NCI-H146 (cell line): Measurements from ENCODE around the gene ATF4.

Experiments
- DNase-seq: peaks from one replicate; lab custom pipeline; 2025; lab: John Stamatoyannopoulos, UW

The ATF4 gene, protein sequence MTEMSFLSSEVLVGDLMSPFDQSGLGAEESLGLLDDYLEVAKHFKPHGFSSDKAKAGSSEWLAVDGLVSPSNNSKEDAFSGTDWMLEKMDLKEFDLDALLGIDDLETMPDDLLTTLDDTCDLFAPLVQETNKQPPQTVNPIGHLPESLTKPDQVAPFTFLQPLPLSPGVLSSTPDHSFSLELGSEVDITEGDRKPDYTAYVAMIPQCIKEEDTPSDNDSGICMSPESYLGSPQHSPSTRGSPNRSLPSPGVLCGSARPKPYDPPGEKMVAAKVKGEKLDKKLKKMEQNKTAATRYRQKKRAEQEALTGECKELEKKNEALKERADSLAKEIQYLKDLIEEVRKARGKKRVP

GRCh38 chr22:39520226-39521105, at the start of gene ATF4:
Gene ATF4 (plus strand): TSS chr22:39520562. CDS start chr22:39521446, 884 bp downstream.
- DNase-seq: peak; percentile 84

DNA sequence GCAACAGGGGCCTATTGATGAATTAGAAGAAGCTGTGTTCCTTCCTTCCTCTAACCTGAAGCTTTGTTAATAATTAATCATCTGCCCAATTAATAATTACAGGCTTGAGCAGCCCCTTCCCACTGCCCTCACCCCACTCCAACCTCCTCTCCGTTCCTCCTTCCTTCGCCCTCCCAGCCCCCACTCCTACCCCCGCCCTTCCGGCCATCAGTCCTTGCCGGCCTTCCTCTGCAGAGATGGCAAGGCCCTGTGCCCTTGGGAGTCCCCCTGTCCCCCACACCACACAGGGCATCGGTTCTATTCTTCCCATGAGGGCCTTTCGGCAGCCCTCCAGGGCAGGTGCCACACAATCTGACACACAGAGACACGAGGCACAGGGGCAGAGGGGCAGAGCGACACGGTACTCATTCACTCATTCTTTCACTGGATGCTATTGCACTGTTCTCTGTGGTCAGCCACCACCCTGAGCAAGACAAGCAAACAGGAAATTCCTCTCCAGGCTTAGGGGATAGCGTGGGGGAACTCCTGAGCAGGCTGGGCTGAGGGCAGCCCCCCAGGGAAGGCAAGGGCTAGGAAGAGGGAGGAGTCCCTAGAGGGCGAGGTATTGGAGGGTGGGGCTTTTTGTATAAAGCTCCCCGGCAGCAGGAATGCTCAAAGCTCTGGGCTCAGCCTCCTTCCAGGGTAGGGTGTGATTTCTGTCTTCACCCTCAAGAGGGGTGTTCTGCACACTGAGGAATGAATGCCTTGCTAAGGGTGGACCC, 48.8 kb upstream of the ATF4 start:
- no peak for DNase-seq

DNA sequence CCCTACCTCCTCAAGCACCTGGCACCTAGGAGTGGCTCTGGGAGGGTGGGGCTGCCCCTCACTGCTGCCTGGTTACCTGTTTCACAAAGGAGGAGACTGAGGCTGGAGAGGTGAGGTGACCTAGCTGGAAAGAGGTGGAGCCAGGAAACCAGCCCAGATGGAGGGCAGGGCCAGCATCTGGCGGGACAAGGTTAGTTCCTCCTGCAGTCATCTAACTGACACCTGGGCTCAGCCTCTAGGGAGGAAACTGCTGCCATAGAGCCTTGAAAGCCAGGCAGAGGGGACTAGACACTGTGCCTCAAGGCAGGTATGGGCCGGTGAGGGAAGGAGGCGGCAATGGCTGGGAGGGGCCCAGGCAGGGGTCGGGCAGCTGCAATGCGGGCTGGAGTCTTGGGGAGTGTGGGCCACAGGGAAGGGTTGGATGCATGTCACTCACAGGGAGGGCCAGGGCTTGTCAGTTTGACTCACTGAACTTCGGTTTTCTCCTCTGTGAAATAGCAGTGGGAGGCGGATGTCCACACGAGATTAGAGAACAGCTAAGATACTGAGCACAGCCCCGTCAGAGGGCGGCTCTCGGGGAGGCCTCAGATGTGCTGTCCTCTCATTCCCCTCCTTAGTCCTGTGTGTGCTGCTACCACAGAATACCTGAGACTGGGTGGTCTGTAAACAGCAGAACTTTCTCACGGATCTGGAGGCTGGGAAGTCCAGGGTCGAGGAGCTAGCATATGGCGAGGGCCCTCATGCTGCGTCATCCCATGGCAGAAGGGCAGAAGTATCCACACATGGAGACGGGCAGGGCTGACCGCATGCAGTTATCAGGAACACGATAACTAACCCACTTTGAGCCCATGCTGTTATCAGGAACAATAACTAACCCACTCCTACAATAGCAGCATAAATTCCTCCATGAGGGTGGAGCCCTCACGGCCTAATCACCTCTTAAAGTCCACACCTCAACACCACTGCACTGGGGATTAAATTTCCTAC, 47.5 kb upstream of the ATF4 start:
- no peak for DNase-seq

- DNase-seq: no peak
These were observed 46.5 kb upstream of the ATF4 start for GRCh38 chr22:39473851-39474250.

DNA sequence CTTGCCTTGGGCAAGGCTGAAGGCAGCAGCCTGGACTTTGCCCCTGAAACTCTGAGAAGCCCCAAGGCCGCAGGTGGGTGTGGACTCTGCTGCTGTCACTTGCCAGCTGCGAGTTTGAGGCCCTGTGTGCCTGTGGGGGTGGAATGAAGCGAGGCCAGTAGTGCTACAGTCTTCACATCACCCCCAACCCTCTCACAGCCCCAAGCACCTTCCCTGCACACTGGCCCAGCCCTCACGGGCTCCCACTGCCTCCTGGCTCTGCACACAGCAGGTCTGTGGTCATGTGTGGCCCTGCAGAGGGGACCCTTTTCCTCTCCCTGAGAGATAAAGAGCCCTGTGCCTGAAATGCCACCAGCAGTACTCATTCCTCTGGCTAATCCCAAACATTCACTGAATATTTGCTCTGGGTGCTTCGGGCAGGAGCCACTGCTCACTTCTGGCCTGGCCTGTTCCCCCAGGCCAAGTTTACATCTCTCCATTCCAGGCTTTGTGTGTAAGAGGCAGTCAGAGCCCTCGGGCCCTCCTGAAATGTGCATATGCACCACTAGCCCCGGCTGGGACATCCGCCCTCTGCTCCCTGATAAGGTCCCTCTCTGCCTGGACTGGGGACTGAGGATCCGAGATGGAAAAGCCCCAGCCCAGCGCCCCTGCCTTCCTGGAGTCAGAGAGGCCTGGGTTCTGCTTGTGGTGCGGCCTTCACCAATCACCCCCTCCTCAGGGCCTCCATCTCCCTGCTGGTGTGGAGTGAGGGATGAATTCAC, 45.8 kb upstream of the ATF4 start:
- no peak for DNase-seq

DNA sequence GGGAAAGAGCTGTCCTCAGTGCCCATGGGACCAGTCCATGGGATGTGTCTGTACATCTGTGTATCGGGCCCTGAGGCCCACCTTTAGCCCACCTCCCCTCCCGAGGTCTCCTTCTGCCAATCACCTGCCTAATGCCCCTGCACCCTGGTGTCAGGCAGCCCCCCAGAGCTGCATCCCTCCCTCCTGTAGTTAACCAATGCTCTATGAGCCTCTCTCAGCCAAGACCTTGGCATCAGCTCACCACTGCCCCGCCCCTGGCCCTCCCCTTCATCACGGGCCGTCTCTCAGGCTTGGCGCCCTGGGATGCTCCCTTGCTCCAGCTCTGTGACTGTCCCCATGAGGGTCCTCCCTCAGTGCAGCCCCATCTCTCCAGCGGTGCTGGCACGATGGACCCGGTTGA, 45.0 kb upstream of the ATF4 start:
- DNase-seq: no peak

DNA sequence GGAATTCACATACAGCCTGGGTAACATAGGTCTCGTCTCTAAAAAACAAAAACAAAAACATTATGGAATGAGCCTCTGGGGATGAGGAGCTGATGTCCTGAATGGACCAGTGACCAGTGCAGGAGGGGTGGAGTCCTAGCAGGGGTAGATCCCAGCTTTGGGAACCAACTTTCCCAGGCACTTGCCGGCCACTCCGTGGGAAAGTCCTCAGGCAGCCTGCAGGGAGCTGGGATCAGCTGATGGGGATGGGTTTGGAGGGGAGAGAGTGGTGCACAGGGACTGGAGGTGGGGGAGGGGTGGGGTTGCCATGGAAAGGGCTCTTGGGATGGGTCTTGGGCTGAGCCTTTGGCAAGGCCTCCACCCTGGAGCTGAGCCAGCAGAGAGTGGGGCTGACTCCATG, 44.5 kb upstream of the ATF4 start:
- no peak for DNase-seq

DNA sequence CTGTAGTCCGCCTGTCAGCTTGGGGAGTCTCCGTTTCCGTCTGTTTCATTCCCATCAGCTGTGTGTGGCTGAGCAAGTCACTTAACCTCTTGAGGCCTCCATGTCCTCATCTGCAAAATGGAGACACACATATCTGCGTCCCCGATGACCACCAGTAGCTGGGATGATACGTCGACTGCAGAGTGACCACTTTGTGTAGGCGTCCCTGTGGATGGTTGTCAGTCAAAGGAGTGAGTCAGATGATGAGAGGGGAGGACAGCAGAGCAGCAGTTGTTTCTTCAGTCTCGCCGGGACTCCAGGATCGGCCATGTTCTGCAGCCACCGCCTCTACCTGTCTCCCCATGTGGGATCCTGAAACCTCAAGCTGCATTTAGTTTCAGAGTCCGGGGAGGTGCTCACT, 43.7 kb upstream of the ATF4 start:
- no peak for DNase-seq

- DNase-seq: no peak
These were observed 42.8 kb upstream of the ATF4 start for GRCh38 chr22:39477542-39477941.

GRCh38 chr22:39478441-39478850, 41.9 kb upstream of the ATF4 start:
- DNase-seq: no peak

DNA sequence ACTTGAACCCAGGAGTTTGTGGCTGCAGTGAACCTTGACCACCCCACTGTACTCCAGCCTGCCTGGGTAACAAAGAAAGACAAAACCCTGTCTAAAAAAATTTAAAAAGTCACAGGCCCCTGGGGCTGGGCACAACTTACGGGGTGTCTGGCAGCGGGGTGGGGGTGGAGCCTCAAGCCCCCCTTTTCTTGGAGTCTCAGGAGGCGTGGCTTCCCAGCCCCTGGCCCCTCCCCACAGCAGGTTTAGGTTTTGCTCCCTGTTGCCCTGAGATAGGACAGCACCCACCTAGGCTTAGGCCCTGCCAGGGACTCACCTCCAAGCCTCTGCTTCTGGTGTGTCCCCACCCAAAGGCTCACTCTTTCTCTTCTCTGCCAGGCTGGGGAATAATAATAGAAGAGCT, 41.1 kb upstream of the ATF4 start:
- no peak for DNase-seq

DNA sequence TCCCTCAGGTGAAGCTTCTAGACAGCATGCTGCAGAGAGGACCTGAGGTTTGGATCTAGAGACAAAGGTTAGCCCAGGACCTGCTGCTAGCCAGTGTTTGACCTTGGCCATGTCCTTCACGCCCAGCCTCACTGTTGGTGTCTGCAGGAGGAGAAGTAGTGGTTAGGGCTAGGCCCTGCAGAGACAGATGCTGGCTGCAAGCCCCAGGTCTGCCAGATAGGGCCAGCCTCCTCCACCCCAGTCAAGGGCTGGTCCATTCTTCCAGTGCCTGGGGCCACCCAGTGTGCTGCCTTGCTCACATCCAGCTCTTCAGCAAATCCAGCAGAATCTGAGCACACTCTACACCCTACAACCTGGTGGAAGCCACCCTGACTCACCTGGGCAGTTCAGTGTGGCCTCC, 39.8 kb upstream of the ATF4 start:
- DNase-seq: no peak

DNA sequence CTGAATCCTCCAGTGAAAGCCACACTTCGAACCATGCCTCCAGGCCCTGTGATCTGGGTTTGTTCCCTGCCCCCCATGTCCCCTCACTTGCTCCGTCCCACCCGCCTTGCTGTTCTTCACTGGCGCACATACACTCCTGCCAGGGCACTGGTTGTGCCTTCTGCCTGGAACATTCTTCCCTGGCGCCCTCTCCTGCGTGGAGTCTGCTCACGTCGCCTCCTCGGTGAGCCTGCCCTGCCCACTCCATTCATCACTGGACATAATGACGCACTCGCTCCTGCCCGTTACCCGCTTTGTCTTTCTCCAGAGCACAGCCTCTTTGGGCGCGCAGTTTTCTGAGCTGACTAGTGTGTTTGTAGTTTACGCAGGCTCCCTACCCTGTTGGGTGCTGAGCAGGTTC, 39.3 kb upstream of the ATF4 start:
- DNase-seq: no peak

DNA sequence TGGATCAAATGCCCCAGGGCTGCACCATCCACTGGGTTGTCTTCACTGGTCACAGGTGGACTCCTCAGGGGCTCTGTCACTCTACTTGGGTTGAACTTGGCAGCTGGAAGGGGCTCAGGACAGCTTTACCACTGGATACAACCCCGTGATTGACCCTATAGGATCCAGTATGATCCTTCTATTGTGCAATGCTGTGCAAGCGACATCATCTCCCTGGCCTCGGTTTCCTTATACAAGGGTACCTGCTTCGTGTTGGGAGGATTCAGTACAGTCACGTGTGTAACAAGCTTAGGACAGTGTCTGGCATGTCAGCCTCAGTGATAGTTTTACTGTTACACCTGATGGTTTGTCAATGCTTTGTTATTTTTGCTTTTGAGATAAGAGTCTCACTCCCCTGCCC, 38.8 kb upstream of the ATF4 start:
- DNase-seq: no peak

- DNase-seq: no peak
These were observed 37.6 kb upstream of the ATF4 start for GRCh38 chr22:39482768-39483167.

DNA sequence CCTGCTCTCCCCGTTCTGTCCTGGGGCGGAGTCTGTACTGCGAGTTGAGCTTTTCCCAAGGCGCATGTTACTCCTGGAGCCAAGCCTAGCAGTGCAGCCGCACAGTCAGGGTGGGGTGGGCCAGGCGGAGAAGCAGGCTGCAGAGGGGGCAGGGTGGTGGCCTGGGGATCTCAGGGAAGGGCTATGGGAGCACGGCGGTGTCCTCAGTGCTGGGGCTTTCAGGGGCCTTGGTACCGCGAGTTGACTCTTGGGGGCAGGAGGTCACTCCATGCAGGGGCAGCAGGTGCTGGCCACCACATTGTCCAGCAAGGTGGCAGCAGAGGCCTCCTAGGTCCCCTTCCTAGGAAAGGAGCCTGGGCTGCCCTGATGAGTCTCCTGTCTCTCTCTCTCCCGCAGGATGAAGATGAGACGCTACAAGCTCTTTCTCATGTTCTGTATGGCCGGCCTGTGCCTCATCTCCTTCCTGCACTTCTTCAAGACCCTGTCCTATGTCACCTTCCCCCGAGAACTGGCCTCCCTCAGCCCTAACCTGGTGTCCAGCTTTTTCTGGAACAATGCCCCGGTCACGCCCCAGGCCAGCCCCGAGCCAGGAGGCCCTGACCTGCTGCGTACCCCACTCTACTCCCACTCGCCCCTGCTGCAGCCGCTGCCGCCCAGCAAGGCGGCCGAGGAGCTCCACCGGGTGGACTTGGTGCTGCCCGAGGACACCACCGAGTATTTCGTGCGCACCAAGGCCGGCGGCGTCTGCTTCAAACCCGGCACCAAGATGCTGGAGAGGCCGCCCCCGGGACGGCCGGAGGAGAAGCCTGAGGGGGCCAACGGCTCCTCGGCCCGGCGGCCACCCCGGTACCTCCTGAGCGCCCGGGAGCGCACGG, 33.2 kb upstream of the ATF4 start:
- DNase-seq: no peak

- no peak for DNase-seq
These were observed 32.4 kb upstream of the ATF4 start for GRCh38 chr22:39487826-39488520.

GRCh38 chr22:39488563-39489083, 31.7 kb upstream of the ATF4 start:
- DNase-seq: no peak
